ENCODE results near the gene TNFRSF13B.

The TNFRSF13B gene

GRCh38 chr17:16926571-16927451 lies 45.1 kb downstream of the TNFRSF13B start:
- in situ Hi-C loops (cut with MboI; ENCODE audit: low pct_unique_long_range_greater_than_20kb, low sequenced_read_pairs, unreplicated experiment), result no loop called here
- no peak for TF ChIP-seq CTCF (IDR thresholded peaks at IDR 0.05; ENCODE audit: extremely low read depth, insufficient read depth, missing control alignments)
- no peak for DNase-seq (ENCODE audit: low spot score)

- in situ Hi-C loops (cut with MboI; ENCODE audit: low pct_unique_long_range_greater_than_20kb, low sequenced_read_pairs, unreplicated experiment), result no loop called here
- DNase-seq (ENCODE audit: low spot score), result no peak
- no peak for TF ChIP-seq CTCF (IDR thresholded peaks at IDR 0.05; ENCODE audit: extremely low read depth, insufficient read depth, missing control alignments)
These were observed 45.8 kb downstream of the TNFRSF13B start for GRCh38 chr17:16926061-16926511.

- no peak for TF ChIP-seq CTCF (IDR thresholded peaks at IDR 0.05; ENCODE audit: extremely low read depth, insufficient read depth, missing control alignments)
- in situ Hi-C loops (cut with MboI; ENCODE audit: low pct_unique_long_range_greater_than_20kb, low sequenced_read_pairs, unreplicated experiment), result no loop called here
- DNase-seq (ENCODE audit: low spot score), result no peak
These were observed 46.4 kb downstream of the TNFRSF13B start for GRCh38 chr17:16925461-16926060.

- no peak for TF ChIP-seq CTCF (IDR thresholded peaks at IDR 0.05; ENCODE audit: extremely low read depth, insufficient read depth, missing control alignments)
- in situ Hi-C loops (cut with MboI; ENCODE audit: low pct_unique_long_range_greater_than_20kb, low sequenced_read_pairs, unreplicated experiment), result no loop called here
- no peak for DNase-seq (ENCODE audit: low spot score)
These were observed 47.0 kb downstream of the TNFRSF13B start for GRCh38 chr17:16924696-16925440.

- TF ChIP-seq CTCF (IDR thresholded peaks at IDR 0.05; ENCODE audit: extremely low read depth, insufficient read depth, missing control alignments), result no peak
- in situ Hi-C loops (cut with MboI; ENCODE audit: low pct_unique_long_range_greater_than_20kb, low sequenced_read_pairs, unreplicated experiment), result no loop called here
- no peak for DNase-seq (ENCODE audit: low spot score)
These were observed 47.8 kb downstream of the TNFRSF13B start for GRCh38 chr17:16923904-16924695.

All from GM13977 (cell line).